Measurements from ENCODE around the gene NFYC. TPM values are rescaled to one million over a fixed set of nuclear protein-coding genes. Genes with fewer than 3 reads are reported as not detected.
"Not testable (repeated sequence)": the region's sequence is repeated elsewhere in the genome, so short reads cannot be mapped to it uniquely, and the experiment has no call there.

The NFYC gene
- total RNA-seq, 2 donors from 2014 or later, result 43.6 to 59.0 TPM

DNA sequence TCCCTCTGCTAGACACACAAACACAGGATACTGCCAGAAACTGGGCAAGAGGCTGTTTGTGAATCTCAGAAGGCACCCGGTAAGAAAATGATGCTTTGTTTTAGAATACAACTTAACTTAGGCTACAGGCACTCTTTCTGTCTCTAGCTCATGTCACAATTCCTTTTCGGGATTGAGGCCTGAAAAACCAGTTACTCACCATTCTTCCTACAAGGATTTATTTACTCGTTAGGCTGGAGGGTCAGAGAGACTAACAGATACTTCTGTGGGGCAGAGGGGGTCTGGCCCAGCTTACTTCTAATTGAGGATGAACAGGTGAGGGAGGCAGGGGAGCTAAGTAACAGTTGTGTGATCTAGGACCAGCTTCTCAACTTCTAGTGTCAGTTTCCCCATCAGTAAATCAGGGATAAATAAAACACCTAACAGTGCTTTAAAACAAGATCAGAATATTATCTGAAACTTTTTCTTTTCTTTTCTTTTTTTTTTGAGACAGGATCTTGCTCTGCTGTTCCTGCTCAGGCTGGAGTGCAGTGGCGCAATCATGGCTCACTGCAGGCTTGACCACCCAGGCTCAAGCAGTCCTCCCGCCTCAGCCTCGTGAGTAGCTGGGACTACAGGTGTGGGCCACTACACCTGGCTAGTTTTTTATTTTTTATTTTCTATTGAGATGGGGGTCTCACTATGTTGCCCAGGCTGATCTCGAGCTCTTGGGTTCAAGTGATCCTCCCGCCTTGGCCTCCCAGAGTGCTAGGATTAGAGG, 31.9 kb downstream of the NFYC start:
- Mint-ChIP-seq H3K27me3 (ENCODE audit: insufficient read depth) (no peaks in the 10 kb centered on the region), H3K9me3 (no peaks in the 10 kb centered on the region), H3K4me3 (no peak overlapping the region), H3K36me3 (ENCODE audit: low read depth) (peaks cover 21% of the 10 kb centered on the region), H3K27ac (peak overlapping the region; percentile 59), H3K4me1 (peaks cover 9% of the 10 kb centered on the region)
- no peak overlapping the region for H3K9ac ChIP-seq (ENCODE audit: extremely low read depth, low read length, poor library complexity, severe bottlenecking)
- H3K27ac ChIP-seq (ENCODE audit: low read depth, low read length), result no peak overlapping the region
- WGBS, 2 experiments (ENCODE audit: insufficient coverage in 1 of 2, insufficient read length in 1 of 2), result 93 to 95% methylated on average over 3 to 8 of the region's 8 CpGs
- H3K36me3 ChIP-seq (ENCODE audit: control insufficient read depth, insufficient read depth, low read length), result peaks cover 20% of the 10 kb centered on the region
- H3K27me3 ChIP-seq (ENCODE audit: control insufficient read depth, insufficient read depth, low read length, poor library complexity, severe bottlenecking), result no peaks in the 10 kb centered on the region
- no peaks in the 10 kb centered on the region for H3K9me3 ChIP-seq (ENCODE audit: control insufficient read depth, low read length)
- peaks cover 9% of the 10 kb centered on the region for H3K4me1 ChIP-seq (ENCODE audit: control insufficient read depth, insufficient read depth, low read length)
- TF ChIP-seq, protein P1, sequence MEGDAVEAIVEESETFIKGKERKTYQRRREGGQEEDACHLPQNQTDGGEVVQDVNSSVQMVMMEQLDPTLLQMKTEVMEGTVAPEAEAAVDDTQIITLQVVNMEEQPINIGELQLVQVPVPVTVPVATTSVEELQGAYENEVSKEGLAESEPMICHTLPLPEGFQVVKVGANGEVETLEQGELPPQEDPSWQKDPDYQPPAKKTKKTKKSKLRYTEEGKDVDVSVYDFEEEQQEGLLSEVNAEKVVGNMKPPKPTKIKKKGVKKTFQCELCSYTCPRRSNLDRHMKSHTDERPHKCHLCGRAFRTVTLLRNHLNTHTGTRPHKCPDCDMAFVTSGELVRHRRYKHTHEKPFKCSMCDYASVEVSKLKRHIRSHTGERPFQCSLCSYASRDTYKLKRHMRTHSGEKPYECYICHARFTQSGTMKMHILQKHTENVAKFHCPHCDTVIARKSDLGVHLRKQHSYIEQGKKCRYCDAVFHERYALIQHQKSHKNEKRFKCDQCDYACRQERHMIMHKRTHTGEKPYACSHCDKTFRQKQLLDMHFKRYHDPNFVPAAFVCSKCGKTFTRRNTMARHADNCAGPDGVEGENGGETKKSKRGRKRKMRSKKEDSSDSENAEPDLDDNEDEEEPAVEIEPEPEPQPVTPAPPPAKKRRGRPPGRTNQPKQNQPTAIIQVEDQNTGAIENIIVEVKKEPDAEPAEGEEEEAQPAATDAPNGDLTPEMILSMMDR (conservative IDR thresholded peaks at IDR 0.05), result no peak
- DNase-seq, result no peak
- no peak overlapping the region for H3K4me3 ChIP-seq (ENCODE audit: low read length)

GRCh38 chr1:40727662-40728061, 36.2 kb downstream of the NFYC start:
- not testable (repeated sequence) for H3K9ac ChIP-seq (ENCODE audit: extremely low read depth, low read length, poor library complexity, severe bottlenecking); DNase-seq; H3K27me3 Mint-ChIP-seq (ENCODE audit: insufficient read depth); H3K27me3 ChIP-seq (ENCODE audit: control insufficient read depth, insufficient read depth, low read length, poor library complexity, severe bottlenecking); H3K9me3 ChIP-seq (ENCODE audit: control insufficient read depth, low read length); H3K27ac Mint-ChIP-seq; H3K9me3 Mint-ChIP-seq; H3K4me3 Mint-ChIP-seq; H3K4me3 ChIP-seq (ENCODE audit: low read length); H3K4me1 ChIP-seq (ENCODE audit: control insufficient read depth, insufficient read depth, low read length); H3K27ac ChIP-seq (ENCODE audit: low read depth, low read length); H3K4me1 Mint-ChIP-seq
- 93 to 98% methylated on average over 7 to 9 of the region's 9 CpGs for WGBS, 2 experiments (ENCODE audit: insufficient coverage in 1 of 2, insufficient read length in 1 of 2)
- peaks cover 26% of the 10 kb centered on the region for H3K36me3 Mint-ChIP-seq (ENCODE audit: low read depth)
- peaks cover 20% of the 10 kb centered on the region for H3K36me3 ChIP-seq (ENCODE audit: control insufficient read depth, insufficient read depth, low read length)

DNA sequence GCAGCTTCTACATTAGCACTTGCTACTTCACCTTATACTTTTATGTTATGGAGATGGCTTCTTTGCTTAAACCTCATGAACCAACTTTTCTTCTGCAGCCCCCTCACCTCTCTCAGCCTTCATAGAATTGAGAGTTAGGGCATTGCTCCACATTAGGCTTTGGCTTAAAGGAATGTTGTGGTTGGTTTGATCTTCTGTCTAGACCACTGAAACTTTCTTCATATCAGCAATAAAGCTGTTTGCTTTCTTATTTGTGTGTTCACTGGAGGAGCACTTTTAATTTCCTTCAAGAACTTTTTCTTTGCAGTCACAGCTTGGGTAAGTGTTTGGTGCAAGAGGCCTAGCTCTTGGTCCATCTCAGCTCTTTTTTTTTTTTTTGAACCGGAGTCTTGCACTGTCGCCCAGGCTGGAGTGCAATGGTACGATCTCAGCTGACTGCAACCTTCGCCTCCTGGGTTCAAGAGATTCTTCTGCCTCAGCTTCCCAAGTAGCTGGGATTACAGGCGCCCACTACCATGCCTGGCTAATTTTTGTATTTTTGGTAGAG, 37.9 kb downstream of the NFYC start:
- peaks cover 18% of the 10 kb centered on the region for H3K36me3 Mint-ChIP-seq (ENCODE audit: low read depth)
- H3K4me1 Mint-ChIP-seq; H3K9me3 Mint-ChIP-seq; H3K27me3 ChIP-seq (ENCODE audit: control insufficient read depth, insufficient read depth, low read length, poor library complexity, severe bottlenecking); H3K4me3 ChIP-seq (ENCODE audit: low read length); H3K9me3 ChIP-seq (ENCODE audit: control insufficient read depth, low read length); H3K4me3 Mint-ChIP-seq; DNase-seq; H3K27ac Mint-ChIP-seq; H3K27me3 Mint-ChIP-seq (ENCODE audit: insufficient read depth); H3K27ac ChIP-seq (ENCODE audit: low read depth, low read length); H3K9ac ChIP-seq (ENCODE audit: extremely low read depth, low read length, poor library complexity, severe bottlenecking); H3K4me1 ChIP-seq (ENCODE audit: control insufficient read depth, insufficient read depth, low read length): not testable (repeated sequence)
- H3K36me3 ChIP-seq (ENCODE audit: control insufficient read depth, insufficient read depth, low read length), result peaks cover 11% of the 10 kb centered on the region
- WGBS, 2 experiments (ENCODE audit: insufficient coverage in 1 of 2, insufficient read length in 1 of 2), result 96 to 100% methylated on average over 1 to 5 of the region's 5 CpGs

- WGBS, 2 experiments (ENCODE audit: insufficient coverage in 1 of 2, insufficient read length in 1 of 2), result 86% methylated on average over 2 of the region's 2 CpGs; no CpG with 5 or more reads in 1 of the 2 experiments
- Mint-ChIP-seq H3K4me3 (no peak overlapping the region), H3K36me3 (ENCODE audit: low read depth) (peaks cover 20% of the 10 kb centered on the region), H3K27me3 (ENCODE audit: insufficient read depth) (no peaks in the 10 kb centered on the region), H3K4me1 (peaks cover 13% of the 10 kb centered on the region), H3K27ac (no peak overlapping the region), H3K9me3 (no peaks in the 10 kb centered on the region)
- Histone ChIP-seq H3K27ac (ENCODE audit: low read depth, low read length) (no peak overlapping the region), H3K4me1 (ENCODE audit: control insufficient read depth, insufficient read depth, low read length) (no peaks in the 10 kb centered on the region), H3K27me3 (ENCODE audit: control insufficient read depth, insufficient read depth, low read length, poor library complexity, severe bottlenecking) (no peaks in the 10 kb centered on the region), H3K9me3 (ENCODE audit: control insufficient read depth, low read length) (no peaks in the 10 kb centered on the region), H3K9ac (ENCODE audit: extremely low read depth, low read length, poor library complexity, severe bottlenecking) (no peak overlapping the region), H3K36me3 (ENCODE audit: control insufficient read depth, insufficient read depth, low read length) (peaks cover 10% of the 10 kb centered on the region), H3K4me3 (ENCODE audit: low read length) (no peak overlapping the region)
- DNase-seq, result no peak
- TF ChIP-seq, protein P1 (conservative IDR thresholded peaks at IDR 0.05), result no peak
These were observed 41.3 kb downstream of the NFYC start for GRCh38 chr1:40732756-40733301.
